Stimulated activated effector memory CD8-positive, alpha-beta T cell treated with anti-CD3 and anti-CD28 coated beads, Interleukin-12 subunit alpha, Interleukin-12 subunit beta, amount 100 ng/mL, for 72 hours (primary cell): ENCODE results near the gene PCNX3.

Source experiments
- ATAC-seq: fragments of 150-1000 bp; cut with Tn5 transposase; 2 replicates; pipeline ENCODE4 v1.10.0; 2021
- DNase-seq, 2 donors: peaks; one replicate each; pipeline ENCODE4 v3.0.0; 2021 to 2022; ENCODE audit warnings: low spot score in 2 of 2
- H3K27ac Mint-ChIP-seq: one replicate; pipeline ENCODE4 v1.8.0; 2022; ENCODE audit warnings: mild to moderate bottlenecking, mixed read lengths
- H3K36me3 Mint-ChIP-seq: one replicate; pipeline ENCODE4 v1.8.0; 2022; ENCODE audit warnings: mild to moderate bottlenecking, mixed read lengths
- H3K4me1 Mint-ChIP-seq: one replicate; pipeline ENCODE4 v1.8.0; 2022; ENCODE audit warnings: mixed read lengths
- H3K4me3 Mint-ChIP-seq: one replicate; pipeline ENCODE4 v1.8.0; 2022; ENCODE audit warnings: mild to moderate bottlenecking, mixed read lengths
- H3K9me3 Mint-ChIP-seq: one replicate; pipeline ENCODE4 v1.8.0; 2022; ENCODE audit warnings: mixed read lengths

PCNX3 gene

GRCh38 chr11:65645710-65646109 lies 30.1 kb downstream of the PCNX3 start:
- Mint-ChIP-seq H3K27ac (peak overlapping the region; percentile 90), H3K4me1 (peaks cover 33% of the 10 kb centered on the region), H3K36me3 (peaks cover 86% of the 10 kb centered on the region), H3K4me3 (no peak overlapping the region), H3K9me3 (no peaks in the 10 kb centered on the region)
- ATAC-seq = no peak
- DNase-seq = no peak

- H3K4me3 Mint-ChIP-seq = no peak overlapping the region
- no peaks in the 10 kb centered on the region for H3K9me3 Mint-ChIP-seq
- H3K4me1 Mint-ChIP-seq = peaks cover 34% of the 10 kb centered on the region
- no peak for ATAC-seq
- H3K36me3 Mint-ChIP-seq = peaks cover 89% of the 10 kb centered on the region
- no peak overlapping the region for H3K27ac Mint-ChIP-seq
- no peak for DNase-seq
These were observed 30.8 kb downstream of the PCNX3 start for GRCh38 chr11:65646288-65646957.

GRCh38 chr11:65646958-65647701 lies 31.6 kb downstream of the PCNX3 start:
- no peak overlapping the region for H3K4me3 Mint-ChIP-seq
- H3K4me1 Mint-ChIP-seq = peaks cover 34% of the 10 kb centered on the region
- H3K27ac Mint-ChIP-seq = peak overlapping the region; percentile 63
- no peaks in the 10 kb centered on the region for H3K9me3 Mint-ChIP-seq
- DNase-seq (no peak), ATAC-seq (no peak)
- H3K36me3 Mint-ChIP-seq = peaks cover 89% of the 10 kb centered on the region

GRCh38 chr11:65648997-65649493 lies 33.5 kb downstream of the PCNX3 start:
- Mint-ChIP-seq H3K36me3 (peaks cover 89% of the 10 kb centered on the region), H3K9me3 (no peaks in the 10 kb centered on the region), H3K4me1 (peaks cover 43% of the 10 kb centered on the region), H3K27ac (no peak overlapping the region), H3K4me3 (no peak overlapping the region)
- DNase-seq = no peak
- no peak for ATAC-seq

- Mint-ChIP-seq H3K9me3 (no peaks in the 10 kb centered on the region), H3K4me3 (no peak overlapping the region)
These were observed 34.3 kb downstream of the PCNX3 start for GRCh38 chr11:65649656-65650546.

GRCh38 chr11:65650547-65651338 lies 35.2 kb downstream of the PCNX3 start:
- Mint-ChIP-seq H3K4me3 (peak overlapping the region; percentile 74), H3K36me3 (peaks cover 89% of the 10 kb centered on the region), H3K27ac (peak overlapping the region; percentile 92), H3K4me1 (peaks cover 49% of the 10 kb centered on the region), H3K9me3 (no peaks in the 10 kb centered on the region)
- ATAC-seq = no peak
- no peak for DNase-seq

More at GRCh38 chr11:65649656-65650546, 34.3 kb downstream of the PCNX3 start:
- no peak for ATAC-seq
- H3K36me3 Mint-ChIP-seq = peaks cover 89% of the 10 kb centered on the region
- peaks cover 40% of the 10 kb centered on the region for H3K4me1 Mint-ChIP-seq
- DNase-seq = no peak
- H3K27ac Mint-ChIP-seq = peak overlapping the region; percentile 92

- DNase-seq (no peak), ATAC-seq (no peak)
- Mint-ChIP-seq H3K27ac (peak overlapping the region; percentile 92), H3K4me3 (peak overlapping the region; percentile 74), H3K36me3 (peaks cover 89% of the 10 kb centered on the region), H3K9me3 (no peaks in the 10 kb centered on the region), H3K4me1 (peaks cover 54% of the 10 kb centered on the region)
These were observed 35.7 kb downstream of the PCNX3 start for GRCh38 chr11:65651339-65651588.

GRCh38 chr11:65651589-65652510 lies 36.3 kb downstream of the PCNX3 start:
- peak; percentile 22 for ATAC-seq
- peak in 1 of 2 donors; percentile 30 for DNase-seq

GRCh38 chr11:65652511-65653228 lies 37.1 kb downstream of the PCNX3 start:
- Mint-ChIP-seq H3K4me3 (peak overlapping the region; percentile 74), H3K36me3 (peaks cover 100% of the 10 kb centered on the region), H3K4me1 (peaks cover 68% of the 10 kb centered on the region), H3K27ac (peak overlapping the region; percentile 92), H3K9me3 (no peaks in the 10 kb centered on the region)
- DNase-seq = peak; percentile 98 to 99
- ATAC-seq = peak; percentile 90

More at GRCh38 chr11:65651589-65652510, 36.3 kb downstream of the PCNX3 start:
- H3K4me3 Mint-ChIP-seq = peak overlapping the region; percentile 74
- no peaks in the 10 kb centered on the region for H3K9me3 Mint-ChIP-seq
- peak overlapping the region; percentile 92 for H3K27ac Mint-ChIP-seq
- H3K36me3 Mint-ChIP-seq = peaks cover 95% of the 10 kb centered on the region
- peaks cover 60% of the 10 kb centered on the region for H3K4me1 Mint-ChIP-seq

GRCh38 chr11:65653229-65654225 lies 38.0 kb downstream of the PCNX3 start:
- Mint-ChIP-seq H3K4me3 (peak overlapping the region; percentile 74), H3K36me3 (peaks cover 100% of the 10 kb centered on the region), H3K27ac (peak overlapping the region; percentile 92), H3K9me3 (no peaks in the 10 kb centered on the region), H3K4me1 (peaks cover 71% of the 10 kb centered on the region)
- no peak for ATAC-seq
- DNase-seq = no peak

GRCh38 chr11:65654375-65655349 lies 39.1 kb downstream of the PCNX3 start:
- no peak for ATAC-seq
- Mint-ChIP-seq H3K27ac (peak overlapping the region; percentile 92), H3K9me3 (no peaks in the 10 kb centered on the region), H3K4me3 (no peak overlapping the region), H3K4me1 (peaks cover 82% of the 10 kb centered on the region), H3K36me3 (peaks cover 100% of the 10 kb centered on the region)
- DNase-seq = no peak
